Measurements from ENCODE around the gene PRUNE2. TPM values are rescaled to one million over a fixed set of nuclear protein-coding genes. Genes with fewer than 3 reads are reported as not detected.

Gene PRUNE2
- total RNA-seq, 3 donors from 2014 or later, result 4.6 to 14.7 (median 12.0) TPM

DNA sequence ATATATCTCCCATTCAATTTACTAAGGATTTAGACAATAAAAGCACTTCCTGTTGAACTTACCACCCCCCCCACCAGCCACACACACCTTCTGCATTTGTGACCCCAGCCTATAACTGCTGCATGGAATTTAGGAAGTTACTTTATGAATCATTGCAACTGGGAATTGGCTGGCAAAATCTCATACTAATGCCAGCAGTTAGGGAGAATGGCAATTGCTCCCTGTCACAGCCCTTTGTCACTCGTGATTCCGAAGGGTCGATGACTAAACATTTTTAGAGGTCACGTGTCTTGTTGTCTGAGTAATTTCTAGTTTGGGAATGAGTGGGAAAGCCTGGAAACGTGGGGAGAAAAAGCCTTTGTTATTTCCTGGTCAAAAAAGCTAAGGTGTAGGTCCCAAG is 188.3 kb downstream of the PRUNE2 start:
- no peak overlapping the region for H3K27ac ChIP-seq

GRCh38 chr9:76717176-76717575 is 188.7 kb downstream of the PRUNE2 start:
- Histone ChIP-seq H3K4me3 (no peak overlapping the region), H3K4me1 (no peaks in the 10 kb centered on the region), H3K36me3 (no peaks in the 10 kb centered on the region), H3K9me3 (no peaks in the 10 kb centered on the region), H3K27ac (no peak overlapping the region), H3K27me3 (no peaks in the 10 kb centered on the region)
- TF ChIP-seq, protein P1, sequence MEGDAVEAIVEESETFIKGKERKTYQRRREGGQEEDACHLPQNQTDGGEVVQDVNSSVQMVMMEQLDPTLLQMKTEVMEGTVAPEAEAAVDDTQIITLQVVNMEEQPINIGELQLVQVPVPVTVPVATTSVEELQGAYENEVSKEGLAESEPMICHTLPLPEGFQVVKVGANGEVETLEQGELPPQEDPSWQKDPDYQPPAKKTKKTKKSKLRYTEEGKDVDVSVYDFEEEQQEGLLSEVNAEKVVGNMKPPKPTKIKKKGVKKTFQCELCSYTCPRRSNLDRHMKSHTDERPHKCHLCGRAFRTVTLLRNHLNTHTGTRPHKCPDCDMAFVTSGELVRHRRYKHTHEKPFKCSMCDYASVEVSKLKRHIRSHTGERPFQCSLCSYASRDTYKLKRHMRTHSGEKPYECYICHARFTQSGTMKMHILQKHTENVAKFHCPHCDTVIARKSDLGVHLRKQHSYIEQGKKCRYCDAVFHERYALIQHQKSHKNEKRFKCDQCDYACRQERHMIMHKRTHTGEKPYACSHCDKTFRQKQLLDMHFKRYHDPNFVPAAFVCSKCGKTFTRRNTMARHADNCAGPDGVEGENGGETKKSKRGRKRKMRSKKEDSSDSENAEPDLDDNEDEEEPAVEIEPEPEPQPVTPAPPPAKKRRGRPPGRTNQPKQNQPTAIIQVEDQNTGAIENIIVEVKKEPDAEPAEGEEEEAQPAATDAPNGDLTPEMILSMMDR (IDR thresholded peaks at IDR 0.05), result no peak
- TF ChIP-seq POLR2AphosphoS5 (IDR thresholded peaks at IDR 0.05), result no peak
- TF ChIP-seq POLR2A (IDR thresholded peaks at IDR 0.05), result no peak
- intact Hi-C loops (cut with DNase I; ENCODE audit: low total_unique reads), result no loop called here
- DNase-seq (ENCODE audit: low spot score in 2 of 2), result no peak

More for the DNA sequence above, 188.3 kb downstream of the PRUNE2 start:
- Histone ChIP-seq H3K4me3 (no peak overlapping the region), H3K9me3 (no peaks in the 10 kb centered on the region), H3K27me3 (no peaks in the 10 kb centered on the region), H3K36me3 (no peaks in the 10 kb centered on the region), H3K4me1 (no peaks in the 10 kb centered on the region)
- intact Hi-C loops (cut with DNase I; ENCODE audit: low total_unique reads), result no loop called here
- TF ChIP-seq POLR2AphosphoS5 (IDR thresholded peaks at IDR 0.05) (no peak), POLR2A (IDR thresholded peaks at IDR 0.05) (no peak)
- TF ChIP-seq, protein P1 (IDR thresholded peaks at IDR 0.05), result no peak
- no peak for DNase-seq (ENCODE audit: low spot score in 2 of 2)

GRCh38 chr9:76716085-76716672 is 189.7 kb downstream of the PRUNE2 start:
- Histone ChIP-seq H3K27ac (no peak overlapping the region), H3K4me1 (no peaks in the 10 kb centered on the region)
- TF ChIP-seq, protein P1 (IDR thresholded peaks at IDR 0.05), result no peak
- TF ChIP-seq POLR2A (IDR thresholded peaks at IDR 0.05) (no peak), POLR2AphosphoS5 (IDR thresholded peaks at IDR 0.05) (no peak)

GRCh38 chr9:76713381-76713780 is 192.5 kb downstream of the PRUNE2 start:
- H3K9me3 ChIP-seq, result no peaks in the 10 kb centered on the region
- no peak overlapping the region for H3K4me3 ChIP-seq
- intact Hi-C loops (cut with DNase I; ENCODE audit: low total_unique reads), result no loop called here
- H3K4me1 ChIP-seq, result no peaks in the 10 kb centered on the region
- no peaks in the 10 kb centered on the region for H3K27me3 ChIP-seq
- H3K27ac ChIP-seq, result no peak overlapping the region
- H3K36me3 ChIP-seq, result no peaks in the 10 kb centered on the region
- TF ChIP-seq, protein P1 (IDR thresholded peaks at IDR 0.05), result no peak
- TF ChIP-seq POLR2A (IDR thresholded peaks at IDR 0.05), result no peak
- TF ChIP-seq POLR2AphosphoS5 (IDR thresholded peaks at IDR 0.05), result no peak
- no peak for DNase-seq (ENCODE audit: low spot score in 2 of 2)

More at GRCh38 chr9:76716085-76716672, 189.7 kb downstream of the PRUNE2 start:
- Histone ChIP-seq H3K27me3 (no peaks in the 10 kb centered on the region), H3K36me3 (no peaks in the 10 kb centered on the region), H3K9me3 (no peaks in the 10 kb centered on the region), H3K4me3 (no peak overlapping the region)
- no peak for DNase-seq (ENCODE audit: low spot score in 2 of 2)
- intact Hi-C loops (cut with DNase I; ENCODE audit: low total_unique reads), result no loop called here

- H3K36me3 ChIP-seq, result no peaks in the 10 kb centered on the region
- H3K27me3 ChIP-seq, result peaks cover 0 to 4% of the 10 kb centered on the region in 2 donors
- no peaks in the 10 kb centered on the region for H3K4me1 ChIP-seq
- DNase-seq (ENCODE audit: low spot score in 2 of 2), result no peak
- no peak overlapping the region for H3K4me3 ChIP-seq
- TF ChIP-seq POLR2AphosphoS5 (IDR thresholded peaks at IDR 0.05) (no peak), POLR2A (IDR thresholded peaks at IDR 0.05) (no peak)
- TF ChIP-seq, protein P1 (IDR thresholded peaks at IDR 0.05), result no peak
- H3K27ac ChIP-seq, result no peak overlapping the region
- intact Hi-C loops (cut with DNase I; ENCODE audit: low total_unique reads), result no loop called here
- H3K9me3 ChIP-seq, result no peaks in the 10 kb centered on the region
These were observed 196.9 kb downstream of the PRUNE2 start for GRCh38 chr9:76709020-76709419.

Data from breast epithelium (tissue), 4 donors.